Measurements from ENCODE around the gene DAPK2. TPM values are rescaled to one million over a fixed set of nuclear protein-coding genes. Genes with fewer than 3 reads are reported as not detected.

The DAPK2 gene
- total RNA-seq, 1 experiment from 2014 or later: 2.3 TPM

- TF ChIP-seq HMGXB4 (CRISPR knock-in tag; IDR thresholded peaks at IDR 0.05) (no peak), OVOL2 (CRISPR knock-in tag; IDR thresholded peaks at IDR 0.05; ENCODE audit: borderline replicate concordance) (no peak), NFYB (CRISPR knock-in tag; conservative IDR thresholded peaks at IDR 0.05; ENCODE audit: low read depth) (no peak)
- TF ChIP-seq, protein P1, sequence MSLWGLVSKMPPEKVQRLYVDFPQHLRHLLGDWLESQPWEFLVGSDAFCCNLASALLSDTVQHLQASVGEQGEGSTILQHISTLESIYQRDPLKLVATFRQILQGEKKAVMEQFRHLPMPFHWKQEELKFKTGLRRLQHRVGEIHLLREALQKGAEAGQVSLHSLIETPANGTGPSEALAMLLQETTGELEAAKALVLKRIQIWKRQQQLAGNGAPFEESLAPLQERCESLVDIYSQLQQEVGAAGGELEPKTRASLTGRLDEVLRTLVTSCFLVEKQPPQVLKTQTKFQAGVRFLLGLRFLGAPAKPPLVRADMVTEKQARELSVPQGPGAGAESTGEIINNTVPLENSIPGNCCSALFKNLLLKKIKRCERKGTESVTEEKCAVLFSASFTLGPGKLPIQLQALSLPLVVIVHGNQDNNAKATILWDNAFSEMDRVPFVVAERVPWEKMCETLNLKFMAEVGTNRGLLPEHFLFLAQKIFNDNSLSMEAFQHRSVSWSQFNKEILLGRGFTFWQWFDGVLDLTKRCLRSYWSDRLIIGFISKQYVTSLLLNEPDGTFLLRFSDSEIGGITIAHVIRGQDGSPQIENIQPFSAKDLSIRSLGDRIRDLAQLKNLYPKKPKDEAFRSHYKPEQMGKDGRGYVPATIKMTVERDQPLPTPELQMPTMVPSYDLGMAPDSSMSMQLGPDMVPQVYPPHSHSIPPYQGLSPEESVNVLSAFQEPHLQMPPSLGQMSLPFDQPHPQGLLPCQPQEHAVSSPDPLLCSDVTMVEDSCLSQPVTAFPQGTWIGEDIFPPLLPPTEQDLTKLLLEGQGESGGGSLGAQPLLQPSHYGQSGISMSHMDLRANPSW (CRISPR knock-in tag; conservative IDR thresholded peaks at IDR 0.05; ENCODE audit: low read depth): no peak
Observed at GRCh38 chr15:64004056-64004455, 42.2 kb downstream of the DAPK2 start (continued).

DNA sequence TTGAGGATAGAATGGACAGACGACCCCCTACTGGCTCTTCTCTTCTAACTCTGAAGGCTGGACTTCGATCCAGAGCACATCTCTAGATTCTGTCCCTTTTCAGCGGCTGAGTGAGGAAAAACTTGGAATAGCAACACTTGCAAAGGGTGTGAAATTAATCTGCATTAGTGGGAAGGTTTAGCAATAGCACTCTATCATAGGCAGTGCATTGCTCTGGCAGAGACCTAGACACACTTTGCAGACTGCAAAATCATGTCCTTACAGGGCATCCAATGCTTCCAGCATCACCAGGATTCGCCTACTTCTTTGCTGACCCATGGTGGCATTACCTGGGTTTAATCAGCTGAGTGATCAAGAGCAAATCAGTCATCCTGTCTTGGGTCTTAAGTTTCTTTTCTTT, 43.1 kb downstream of the DAPK2 start:
- TF ChIP-seq KAT7 (CRISPR knock-in tag; IDR thresholded peaks at IDR 0.05; ENCODE audit: borderline replicate concordance): no peak
- ChIA-PET CTCF (no interaction called here), POLR2A (no interaction called here)
- H3K27ac Mint-ChIP-seq: no peak overlapping the region
- DNase-seq (ENCODE audit: low spot score) (no peak), ATAC-seq (no peak)
- H3K4me1 Mint-ChIP-seq: peaks cover 4% of the 10 kb centered on the region
- no peaks in the 10 kb centered on the region for H3K36me3 Mint-ChIP-seq
- H3K27me3 Mint-ChIP-seq (ENCODE audit: low read depth): no peaks in the 10 kb centered on the region
- H3K9me3 Mint-ChIP-seq: no peaks in the 10 kb centered on the region
- H3K4me3 Mint-ChIP-seq: no peak overlapping the region

GRCh38 chr15:64001148-64001547, 45.1 kb downstream of the DAPK2 start:
- ChIA-PET CTCF (interaction anchor here (1.0 kb wide), 1 partner anchor 66 kb away, joined by 3 read pairs; no protein-coding TSS in a partner anchor), POLR2A (interaction anchor here (0.5 kb wide), 1 partner anchor 12 kb away, joined by 3 read pairs; no protein-coding TSS in a partner anchor)
- no peak overlapping the region for H3K4me3 Mint-ChIP-seq
- H3K9me3 Mint-ChIP-seq: no peaks in the 10 kb centered on the region
- H3K36me3 Mint-ChIP-seq: no peaks in the 10 kb centered on the region
- no peak overlapping the region for H3K27ac Mint-ChIP-seq
- DNase-seq (ENCODE audit: low spot score) (no peak), ATAC-seq (no peak)
- peaks cover 4% of the 10 kb centered on the region for H3K4me1 Mint-ChIP-seq
- TF ChIP-seq ARID4B (CRISPR knock-in tag; IDR thresholded peaks at IDR 0.05; ENCODE audit: borderline replicate concordance): no peak
- TF ChIP-seq NR1H2 (CRISPR knock-in tag; IDR thresholded peaks at IDR 0.05): no peak
- TF ChIP-seq MYBL2 (CRISPR knock-in tag; IDR thresholded peaks at IDR 0.05): no peak
- TF ChIP-seq, protein P2, sequence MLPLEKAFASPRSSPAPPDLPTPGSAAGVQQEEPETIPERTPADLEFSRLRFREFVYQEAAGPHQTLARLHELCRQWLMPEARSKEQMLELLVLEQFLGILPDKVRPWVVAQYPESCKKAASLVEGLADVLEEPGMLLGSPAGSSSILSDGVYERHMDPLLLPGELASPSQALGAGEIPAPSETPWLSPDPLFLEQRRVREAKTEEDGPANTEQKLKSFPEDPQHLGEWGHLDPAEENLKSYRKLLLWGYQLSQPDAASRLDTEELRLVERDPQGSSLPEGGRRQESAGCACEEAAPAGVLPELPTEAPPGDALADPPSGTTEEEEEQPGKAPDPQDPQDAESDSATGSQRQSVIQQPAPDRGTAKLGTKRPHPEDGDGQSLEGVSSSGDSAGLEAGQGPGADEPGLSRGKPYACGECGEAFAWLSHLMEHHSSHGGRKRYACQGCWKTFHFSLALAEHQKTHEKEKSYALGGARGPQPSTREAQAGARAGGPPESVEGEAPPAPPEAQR (CRISPR knock-in tag; IDR thresholded peaks at IDR 0.05): no peak
- TF ChIP-seq, protein P3, sequence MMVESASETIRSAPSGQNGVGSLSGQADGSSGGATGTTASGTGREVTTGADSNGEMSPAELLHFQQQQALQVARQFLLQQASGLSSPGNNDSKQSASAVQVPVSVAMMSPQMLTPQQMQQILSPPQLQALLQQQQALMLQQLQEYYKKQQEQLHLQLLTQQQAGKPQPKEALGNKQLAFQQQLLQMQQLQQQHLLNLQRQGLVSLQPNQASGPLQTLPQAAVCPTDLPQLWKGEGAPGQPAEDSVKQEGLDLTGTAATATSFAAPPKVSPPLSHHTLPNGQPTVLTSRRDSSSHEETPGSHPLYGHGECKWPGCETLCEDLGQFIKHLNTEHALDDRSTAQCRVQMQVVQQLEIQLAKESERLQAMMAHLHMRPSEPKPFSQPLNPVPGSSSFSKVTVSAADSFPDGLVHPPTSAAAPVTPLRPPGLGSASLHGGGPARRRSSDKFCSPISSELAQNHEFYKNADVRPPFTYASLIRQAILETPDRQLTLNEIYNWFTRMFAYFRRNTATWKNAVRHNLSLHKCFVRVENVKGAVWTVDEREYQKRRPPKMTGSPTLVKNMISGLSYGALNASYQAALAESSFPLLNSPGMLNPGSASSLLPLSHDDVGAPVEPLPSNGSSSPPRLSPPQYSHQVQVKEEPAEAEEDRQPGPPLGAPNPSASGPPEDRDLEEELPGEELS (CRISPR knock-in tag; IDR thresholded peaks at IDR 0.05): no peak
- no peak for TF ChIP-seq RELA (CRISPR knock-in tag; IDR thresholded peaks at IDR 0.05; ENCODE audit: borderline replicate concordance)
- TF ChIP-seq HMGA2 (CRISPR knock-in tag; IDR thresholded peaks at IDR 0.05): no peak
- TF ChIP-seq KAT7 (CRISPR knock-in tag; IDR thresholded peaks at IDR 0.05; ENCODE audit: borderline replicate concordance): no peak
- TF ChIP-seq, protein P4, sequence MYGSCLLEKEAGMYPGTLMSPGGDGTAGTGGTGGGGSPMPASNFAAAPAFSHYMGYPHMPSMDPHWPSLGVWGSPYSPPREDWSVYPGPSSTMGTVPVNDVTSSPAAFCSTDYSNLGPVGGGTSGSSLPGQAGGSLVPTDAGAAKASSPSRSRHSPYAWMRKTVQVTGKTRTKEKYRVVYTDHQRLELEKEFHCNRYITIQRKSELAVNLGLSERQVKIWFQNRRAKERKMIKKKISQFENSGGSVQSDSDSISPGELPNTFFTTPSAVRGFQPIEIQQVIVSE (CRISPR knock-in tag; IDR thresholded peaks at IDR 0.05; ENCODE audit: borderline replicate concordance): no peak
- no peak for TF ChIP-seq FOXP1 (CRISPR knock-in tag; IDR thresholded peaks at IDR 0.05; ENCODE audit: borderline replicate concordance)
- no peaks in the 10 kb centered on the region for H3K27me3 Mint-ChIP-seq (ENCODE audit: low read depth)

Measured in WTC11 (cell line).